ENCODE results near the gene ZNF582.
"Not testable (repeated sequence)": the region's sequence is repeated elsewhere in the genome, so short reads cannot be mapped to it uniquely, and the experiment has no call there.

ZNF582 gene

GRCh38 chr19:56351208-56351607 is 42.1 kb downstream of the ZNF582 start:
- no peak for DNase-seq (ENCODE audit: low read depth)

- DNase-seq (ENCODE audit: low read depth): peak; percentile 17
Observed at GRCh38 chr19:56350416-56351045, 42.8 kb downstream of the ZNF582 start.

- no peak for DNase-seq (ENCODE audit: low read depth)
Observed at GRCh38 chr19:56348289-56348877, 45.0 kb downstream of the ZNF582 start.

- DNase-seq (ENCODE audit: low read depth): no peak
Observed at GRCh38 chr19:56347163-56347778, 46.1 kb downstream of the ZNF582 start.

DNA sequence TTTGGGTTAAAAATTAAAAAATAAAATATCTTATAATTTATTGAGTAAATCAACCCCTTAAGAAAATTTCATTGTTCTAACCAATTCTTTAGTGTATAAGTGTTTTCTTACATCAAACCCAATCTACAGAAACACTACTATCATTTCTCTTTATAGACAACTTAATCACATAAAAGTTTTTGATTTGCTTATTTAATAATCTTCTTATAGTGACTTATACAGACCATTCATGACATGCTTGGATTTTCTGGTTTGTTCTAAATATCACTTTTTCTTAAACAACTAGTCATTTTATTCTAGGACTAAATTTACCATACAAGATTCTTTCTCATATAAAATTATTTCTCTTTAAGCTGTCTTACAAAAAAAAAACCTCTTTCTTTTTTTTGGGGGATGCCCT is 51.4 kb downstream of the ZNF582 start:
- no peak for DNase-seq (ENCODE audit: low read depth)

DNA sequence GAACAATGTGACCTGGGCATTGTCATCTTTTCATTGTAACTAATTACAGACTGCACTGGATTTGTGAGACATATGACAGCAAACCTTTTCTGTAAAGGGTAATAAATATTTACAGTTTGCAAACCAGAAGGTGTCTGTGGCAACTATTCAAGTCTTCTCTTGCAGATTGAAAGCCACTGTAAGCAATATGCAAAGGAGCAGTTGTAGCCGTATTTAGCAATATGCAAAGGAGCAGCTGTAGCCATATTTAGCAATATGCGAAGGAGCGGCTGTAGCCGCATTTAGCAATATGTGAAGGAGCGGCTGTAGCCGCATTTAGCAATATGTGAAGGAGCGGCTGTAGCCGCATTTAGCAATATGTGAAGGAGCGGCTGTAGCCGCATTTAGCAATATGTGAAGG is 54.3 kb downstream of the ZNF582 start:
- DNase-seq (ENCODE audit: low read depth): not testable (repeated sequence)

- DNase-seq (ENCODE audit: low read depth): not testable (repeated sequence)
Observed at GRCh38 chr19:56337077-56337476, 56.3 kb downstream of the ZNF582 start.

- not testable (repeated sequence) for DNase-seq (ENCODE audit: low read depth)
Observed at GRCh38 chr19:56335371-56335770, 58.0 kb downstream of the ZNF582 start.

GRCh38 chr19:56333506-56333905 is 59.8 kb downstream of the ZNF582 start:
- DNase-seq (ENCODE audit: low read depth): no peak
